ENCODE measurements around the gene MB21D2.

The MB21D2 gene

DNA sequence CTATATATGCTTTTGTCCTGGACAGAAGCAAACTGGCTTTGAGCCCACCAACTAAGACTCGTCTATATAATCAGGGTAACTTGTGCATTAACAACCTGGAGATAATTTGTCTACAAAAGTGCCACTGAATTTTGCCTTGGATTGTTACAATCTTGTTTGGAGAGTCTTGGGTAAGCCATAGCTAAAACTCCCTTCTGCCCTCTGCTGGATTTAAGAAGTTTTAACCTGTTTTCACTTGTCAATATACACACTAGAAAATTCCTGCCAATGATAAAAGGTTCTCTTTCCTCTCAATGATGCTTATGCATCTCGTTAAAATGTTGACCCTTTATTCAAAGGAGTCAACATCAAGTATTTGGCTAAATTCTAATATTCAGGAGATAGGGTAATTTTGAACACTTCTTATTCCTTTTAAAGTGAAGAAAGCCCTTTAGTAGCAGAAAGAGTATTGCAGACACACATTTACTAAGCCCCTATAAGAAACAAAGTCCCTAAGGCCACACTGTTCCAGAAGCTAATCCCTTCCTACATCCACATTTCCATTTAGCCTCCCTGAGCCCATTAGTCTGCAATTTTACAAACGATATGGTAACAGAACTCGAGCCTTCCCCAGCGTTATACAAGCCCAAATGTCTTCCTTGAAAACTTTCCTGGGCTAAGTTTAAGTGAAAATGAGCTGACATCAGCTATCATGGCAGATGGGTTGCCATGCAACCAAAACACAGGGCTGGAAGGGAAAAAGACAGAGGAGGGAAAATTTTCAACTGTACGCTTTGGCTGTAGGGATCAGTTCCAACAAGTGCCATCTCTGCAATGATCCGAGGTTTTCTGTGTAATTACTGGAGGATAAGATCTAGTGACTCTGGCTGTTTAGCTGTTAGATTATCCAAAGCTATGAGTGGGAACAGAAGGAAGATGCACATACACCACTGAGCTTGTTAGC is 114.4 kb downstream of the MB21D2 start:
- TF ChIP-seq TAF1 (IDR thresholded peaks at IDR 0.05; ENCODE audit: borderline replicate concordance, insufficient read depth, low read length) (no peak), POLR2AphosphoS5 (IDR thresholded peaks at IDR 0.05; ENCODE audit: low read depth, low read length) (no peak), SIN3A (IDR thresholded peaks at IDR 0.05; ENCODE audit: borderline replicate concordance, insufficient read depth, low read length) (no peak)
- TF ChIP-seq, protein P1, sequence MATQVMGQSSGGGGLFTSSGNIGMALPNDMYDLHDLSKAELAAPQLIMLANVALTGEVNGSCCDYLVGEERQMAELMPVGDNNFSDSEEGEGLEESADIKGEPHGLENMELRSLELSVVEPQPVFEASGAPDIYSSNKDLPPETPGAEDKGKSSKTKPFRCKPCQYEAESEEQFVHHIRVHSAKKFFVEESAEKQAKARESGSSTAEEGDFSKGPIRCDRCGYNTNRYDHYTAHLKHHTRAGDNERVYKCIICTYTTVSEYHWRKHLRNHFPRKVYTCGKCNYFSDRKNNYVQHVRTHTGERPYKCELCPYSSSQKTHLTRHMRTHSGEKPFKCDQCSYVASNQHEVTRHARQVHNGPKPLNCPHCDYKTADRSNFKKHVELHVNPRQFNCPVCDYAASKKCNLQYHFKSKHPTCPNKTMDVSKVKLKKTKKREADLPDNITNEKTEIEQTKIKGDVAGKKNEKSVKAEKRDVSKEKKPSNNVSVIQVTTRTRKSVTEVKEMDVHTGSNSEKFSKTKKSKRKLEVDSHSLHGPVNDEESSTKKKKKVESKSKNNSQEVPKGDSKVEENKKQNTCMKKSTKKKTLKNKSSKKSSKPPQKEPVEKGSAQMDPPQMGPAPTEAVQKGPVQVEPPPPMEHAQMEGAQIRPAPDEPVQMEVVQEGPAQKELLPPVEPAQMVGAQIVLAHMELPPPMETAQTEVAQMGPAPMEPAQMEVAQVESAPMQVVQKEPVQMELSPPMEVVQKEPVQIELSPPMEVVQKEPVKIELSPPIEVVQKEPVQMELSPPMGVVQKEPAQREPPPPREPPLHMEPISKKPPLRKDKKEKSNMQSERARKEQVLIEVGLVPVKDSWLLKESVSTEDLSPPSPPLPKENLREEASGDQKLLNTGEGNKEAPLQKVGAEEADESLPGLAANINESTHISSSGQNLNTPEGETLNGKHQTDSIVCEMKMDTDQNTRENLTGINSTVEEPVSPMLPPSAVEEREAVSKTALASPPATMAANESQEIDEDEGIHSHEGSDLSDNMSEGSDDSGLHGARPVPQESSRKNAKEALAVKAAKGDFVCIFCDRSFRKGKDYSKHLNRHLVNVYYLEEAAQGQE (IDR thresholded peaks at IDR 0.05; ENCODE audit: insufficient read depth in 1 of 2, low read depth in 2 of 2, low read length in 2 of 2), result no peak

DNA sequence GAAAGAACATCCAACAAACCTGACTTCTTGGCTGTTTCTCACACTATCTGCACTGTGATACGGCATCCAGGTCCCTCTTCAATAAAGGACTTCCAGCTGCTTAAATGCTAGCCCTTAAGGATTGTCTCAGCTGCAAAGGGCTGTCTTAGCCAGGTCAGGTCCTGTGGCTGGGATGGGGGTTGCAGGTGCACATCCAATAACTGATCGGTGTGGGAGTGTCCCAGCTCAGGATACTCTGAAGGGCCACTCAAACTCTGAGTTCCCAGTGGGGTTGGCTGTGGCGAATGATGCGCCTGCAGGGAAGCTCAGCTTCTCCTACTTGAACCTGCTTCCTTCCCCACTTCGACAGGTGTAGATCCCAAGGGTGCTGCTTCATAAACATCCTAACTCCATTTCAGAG is 115.7 kb downstream of the MB21D2 start:
- TF ChIP-seq SIN3A (IDR thresholded peaks at IDR 0.05; ENCODE audit: borderline replicate concordance, insufficient read depth, low read length) (no peak), TAF1 (IDR thresholded peaks at IDR 0.05; ENCODE audit: borderline replicate concordance, insufficient read depth, low read length) (no peak), POLR2AphosphoS5 (IDR thresholded peaks at IDR 0.05; ENCODE audit: low read depth, low read length) (no peak), FOXP2 (optimal IDR thresholded peaks at IDR 0.05; ENCODE audit: borderline replicate concordance, extremely low read depth, extremely low read length, insufficient read depth) (no peak)
- TF ChIP-seq, protein P1 (IDR thresholded peaks at IDR 0.05; ENCODE audit: insufficient read depth in 1 of 2, low read depth in 2 of 2, low read length in 2 of 2), result no peak

DNA sequence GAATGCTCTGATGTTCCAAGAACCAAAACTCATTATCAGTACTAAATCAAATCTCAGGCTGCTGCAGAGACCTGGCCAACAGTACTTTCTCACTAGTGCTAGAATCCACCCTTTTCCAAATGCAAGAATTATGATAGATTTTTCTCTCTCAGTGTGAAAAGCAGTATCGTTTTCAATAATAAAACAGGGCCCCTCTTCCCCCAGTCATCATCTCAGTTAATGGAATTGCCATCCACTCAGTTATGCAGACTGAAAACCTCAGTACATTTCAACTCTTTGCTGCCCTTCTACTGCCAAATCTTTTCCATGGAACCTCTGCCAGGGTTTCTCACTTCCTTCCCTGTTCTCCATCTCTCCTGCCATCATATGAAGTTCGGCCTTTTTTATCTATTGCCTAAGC is 117.9 kb downstream of the MB21D2 start:
- TF ChIP-seq POLR2AphosphoS5 (IDR thresholded peaks at IDR 0.05; ENCODE audit: low read depth, low read length) (no peak), TAF1 (IDR thresholded peaks at IDR 0.05; ENCODE audit: borderline replicate concordance, insufficient read depth, low read length) (no peak)

DNA sequence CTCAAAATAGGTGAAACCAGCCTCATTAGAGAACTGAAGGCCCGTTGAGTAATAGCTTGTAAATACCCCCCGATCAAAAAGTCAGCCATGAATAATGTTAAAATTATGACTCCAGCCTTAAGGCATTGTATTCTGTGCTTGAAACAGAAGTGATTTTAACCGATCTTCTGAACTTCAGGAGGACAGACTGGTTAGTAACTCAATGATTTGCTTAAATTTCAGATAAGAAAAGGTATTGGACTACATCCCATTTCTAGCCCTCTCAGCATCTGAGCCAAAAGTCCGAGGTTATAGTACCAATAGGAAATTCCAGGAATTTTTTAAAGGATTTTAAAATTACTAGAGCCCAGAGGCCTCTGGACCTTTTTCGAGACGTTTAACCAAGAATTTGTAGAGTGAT is 122.6 kb downstream of the MB21D2 start:
- TF ChIP-seq POLR2AphosphoS5 (IDR thresholded peaks at IDR 0.05; ENCODE audit: low read depth, low read length) (no peak), SIN3A (IDR thresholded peaks at IDR 0.05; ENCODE audit: borderline replicate concordance, insufficient read depth, low read length) (no peak), FOXP2 (optimal IDR thresholded peaks at IDR 0.05; ENCODE audit: borderline replicate concordance, extremely low read depth, extremely low read length, insufficient read depth) (no peak), TAF1 (IDR thresholded peaks at IDR 0.05; ENCODE audit: borderline replicate concordance, insufficient read depth, low read length) (no peak)
- TF ChIP-seq, protein P1 (IDR thresholded peaks at IDR 0.05; ENCODE audit: insufficient read depth in 1 of 2, low read depth in 2 of 2, low read length in 2 of 2), result no peak

DNA sequence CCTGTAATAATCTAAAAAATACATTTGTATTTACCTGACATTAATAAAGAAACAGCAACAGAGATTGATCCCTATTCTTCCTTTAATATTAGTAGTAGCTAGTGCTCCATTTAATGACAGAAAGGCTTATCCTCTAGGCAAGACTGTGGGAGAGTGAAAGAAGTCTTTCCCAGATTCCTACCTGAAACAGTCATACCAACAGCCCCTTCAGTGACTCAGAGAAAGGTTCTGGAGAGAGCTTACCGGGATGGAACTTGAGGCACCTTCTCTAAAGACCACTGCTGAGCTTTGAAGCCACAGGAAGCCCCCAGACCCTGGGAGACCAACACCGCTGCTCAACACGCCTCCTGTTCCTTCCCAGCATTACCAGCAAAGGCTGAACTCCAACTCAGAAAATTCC is 123.4 kb downstream of the MB21D2 start:
- TF ChIP-seq SIN3A (IDR thresholded peaks at IDR 0.05; ENCODE audit: borderline replicate concordance, insufficient read depth, low read length) (no peak), FOXP2 (optimal IDR thresholded peaks at IDR 0.05; ENCODE audit: borderline replicate concordance, extremely low read depth, extremely low read length, insufficient read depth) (no peak), POLR2AphosphoS5 (IDR thresholded peaks at IDR 0.05; ENCODE audit: low read depth, low read length) (no peak), TAF1 (IDR thresholded peaks at IDR 0.05; ENCODE audit: borderline replicate concordance, insufficient read depth, low read length) (no peak)
- TF ChIP-seq, protein P1 (IDR thresholded peaks at IDR 0.05; ENCODE audit: insufficient read depth in 1 of 2, low read depth in 2 of 2, low read length in 2 of 2), result no peak
